OCI-LY3 (cell line): ENCODE results near the gene ERLEC1.

Experiments used
- EZH2phosphoT487 ChIP-seq: fragments of 200-600 bp; shearing (Covaris generic); IDR thresholded peaks from 2 replicates; pipeline ENCODE4 v1.6.1; 2018; ENCODE audit warnings: antibody characterized with exemption, mixed run types, low read depth
- TF ChIP-seq, protein P1 (sequence below): fragments of 200-600, 300-600 bp; sonication (generic); IDR thresholded peaks from 2 replicates; pipeline ENCODE4 v1.5.1; 2014; ENCODE audit warnings: antibody characterized with exemption, low read length, low read depth

DNA sequence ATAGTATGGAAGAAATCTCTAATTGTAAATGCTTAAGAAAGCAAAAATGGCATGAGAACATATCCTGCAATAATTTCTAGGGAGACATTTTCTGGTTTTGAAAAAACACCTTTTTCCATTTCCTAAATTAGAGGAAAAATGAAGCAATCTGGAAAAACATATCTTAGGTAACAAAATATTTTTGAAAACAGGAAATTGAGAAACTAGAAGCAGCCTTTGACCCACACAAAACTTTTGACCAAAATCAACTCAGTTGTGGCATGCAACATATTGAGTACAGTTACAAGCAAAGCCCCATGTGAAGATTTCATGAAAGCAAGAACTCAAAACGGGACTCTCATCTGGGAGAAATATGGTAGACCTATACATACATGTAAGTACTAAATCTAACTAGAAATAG lies 47.8 kb upstream of the ERLEC1 start:
- TF ChIP-seq, protein P1, sequence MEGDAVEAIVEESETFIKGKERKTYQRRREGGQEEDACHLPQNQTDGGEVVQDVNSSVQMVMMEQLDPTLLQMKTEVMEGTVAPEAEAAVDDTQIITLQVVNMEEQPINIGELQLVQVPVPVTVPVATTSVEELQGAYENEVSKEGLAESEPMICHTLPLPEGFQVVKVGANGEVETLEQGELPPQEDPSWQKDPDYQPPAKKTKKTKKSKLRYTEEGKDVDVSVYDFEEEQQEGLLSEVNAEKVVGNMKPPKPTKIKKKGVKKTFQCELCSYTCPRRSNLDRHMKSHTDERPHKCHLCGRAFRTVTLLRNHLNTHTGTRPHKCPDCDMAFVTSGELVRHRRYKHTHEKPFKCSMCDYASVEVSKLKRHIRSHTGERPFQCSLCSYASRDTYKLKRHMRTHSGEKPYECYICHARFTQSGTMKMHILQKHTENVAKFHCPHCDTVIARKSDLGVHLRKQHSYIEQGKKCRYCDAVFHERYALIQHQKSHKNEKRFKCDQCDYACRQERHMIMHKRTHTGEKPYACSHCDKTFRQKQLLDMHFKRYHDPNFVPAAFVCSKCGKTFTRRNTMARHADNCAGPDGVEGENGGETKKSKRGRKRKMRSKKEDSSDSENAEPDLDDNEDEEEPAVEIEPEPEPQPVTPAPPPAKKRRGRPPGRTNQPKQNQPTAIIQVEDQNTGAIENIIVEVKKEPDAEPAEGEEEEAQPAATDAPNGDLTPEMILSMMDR: no peak
- no peak for TF ChIP-seq EZH2phosphoT487
